ENCODE results near the gene PICK1. TPM values are rescaled to one million over a fixed set of nuclear protein-coding genes. Genes with fewer than 3 reads are reported as not detected.

PICK1 gene
- total RNA-seq, 1 experiment from 2014 or later, result 26.6 TPM

DNA sequence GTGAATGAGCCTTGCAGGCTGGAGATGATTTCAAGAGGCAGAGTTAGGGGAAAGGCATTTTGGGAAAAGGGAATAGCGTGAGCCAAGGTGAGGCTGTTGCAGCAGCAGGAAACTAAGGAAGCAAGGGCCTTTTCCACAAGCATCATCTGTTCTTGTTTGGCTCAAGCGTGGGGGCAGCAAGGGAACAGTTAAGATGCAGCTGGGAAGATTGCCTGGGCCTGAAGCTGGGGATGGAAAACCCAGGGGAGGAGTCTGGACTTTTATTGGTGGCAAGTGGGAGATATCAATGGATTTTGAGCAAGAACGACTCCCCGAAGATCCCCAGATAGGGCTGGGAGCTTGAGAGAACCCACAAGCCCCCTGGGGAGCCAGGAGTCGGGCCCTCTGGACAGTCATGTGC, 27.3 kb upstream of the PICK1 start:
- DNase-seq (ENCODE audit: low spot score), result no peak
- H3K27me3 ChIP-seq (replicated peaks; ENCODE audit: insufficient read depth, low read depth, low read length, poor library complexity), result no peaks in the 10 kb centered on the region
- BruUV-seq (replicated peaks), result no TSS peak
- CTCF ChIA-PET, result no interaction called here
- POLR2A ChIA-PET (ENCODE audit: low non-redundant PET), result no interaction called here
- no peaks in the 10 kb centered on the region for H3K36me3 ChIP-seq (ENCODE audit: insufficient read depth, low read length, poor library complexity, severe bottlenecking)
- TF ChIP-seq EZH2 (IDR thresholded peaks at IDR 0.05; ENCODE audit: borderline replicate concordance, low read depth, low read length, poor library complexity, severe bottlenecking), result no peak
- TF ChIP-seq, protein P1, sequence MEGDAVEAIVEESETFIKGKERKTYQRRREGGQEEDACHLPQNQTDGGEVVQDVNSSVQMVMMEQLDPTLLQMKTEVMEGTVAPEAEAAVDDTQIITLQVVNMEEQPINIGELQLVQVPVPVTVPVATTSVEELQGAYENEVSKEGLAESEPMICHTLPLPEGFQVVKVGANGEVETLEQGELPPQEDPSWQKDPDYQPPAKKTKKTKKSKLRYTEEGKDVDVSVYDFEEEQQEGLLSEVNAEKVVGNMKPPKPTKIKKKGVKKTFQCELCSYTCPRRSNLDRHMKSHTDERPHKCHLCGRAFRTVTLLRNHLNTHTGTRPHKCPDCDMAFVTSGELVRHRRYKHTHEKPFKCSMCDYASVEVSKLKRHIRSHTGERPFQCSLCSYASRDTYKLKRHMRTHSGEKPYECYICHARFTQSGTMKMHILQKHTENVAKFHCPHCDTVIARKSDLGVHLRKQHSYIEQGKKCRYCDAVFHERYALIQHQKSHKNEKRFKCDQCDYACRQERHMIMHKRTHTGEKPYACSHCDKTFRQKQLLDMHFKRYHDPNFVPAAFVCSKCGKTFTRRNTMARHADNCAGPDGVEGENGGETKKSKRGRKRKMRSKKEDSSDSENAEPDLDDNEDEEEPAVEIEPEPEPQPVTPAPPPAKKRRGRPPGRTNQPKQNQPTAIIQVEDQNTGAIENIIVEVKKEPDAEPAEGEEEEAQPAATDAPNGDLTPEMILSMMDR (conservative IDR thresholded peaks at IDR 0.05; ENCODE audit: low read depth, low read length), result no peak
- H3K27ac ChIP-seq (ENCODE audit: low read depth, low read length, poor library complexity, severe bottlenecking), result no peak overlapping the region
- peaks cover 8% of the 10 kb centered on the region for H3K4me1 ChIP-seq (ENCODE audit: insufficient read depth, low read length, poor library complexity, severe bottlenecking)
- intact Hi-C loops (cut with micrococcal nuclease; ENCODE audit: unreplicated experiment), result no loop called here
- no peaks in the 10 kb centered on the region for H3K9me3 ChIP-seq (ENCODE audit: low read depth, low read length, poor library complexity, severe bottlenecking)
- H3K4me3 ChIP-seq (ENCODE audit: low read depth, low read length, poor library complexity, severe bottlenecking), result no peak overlapping the region

DNA sequence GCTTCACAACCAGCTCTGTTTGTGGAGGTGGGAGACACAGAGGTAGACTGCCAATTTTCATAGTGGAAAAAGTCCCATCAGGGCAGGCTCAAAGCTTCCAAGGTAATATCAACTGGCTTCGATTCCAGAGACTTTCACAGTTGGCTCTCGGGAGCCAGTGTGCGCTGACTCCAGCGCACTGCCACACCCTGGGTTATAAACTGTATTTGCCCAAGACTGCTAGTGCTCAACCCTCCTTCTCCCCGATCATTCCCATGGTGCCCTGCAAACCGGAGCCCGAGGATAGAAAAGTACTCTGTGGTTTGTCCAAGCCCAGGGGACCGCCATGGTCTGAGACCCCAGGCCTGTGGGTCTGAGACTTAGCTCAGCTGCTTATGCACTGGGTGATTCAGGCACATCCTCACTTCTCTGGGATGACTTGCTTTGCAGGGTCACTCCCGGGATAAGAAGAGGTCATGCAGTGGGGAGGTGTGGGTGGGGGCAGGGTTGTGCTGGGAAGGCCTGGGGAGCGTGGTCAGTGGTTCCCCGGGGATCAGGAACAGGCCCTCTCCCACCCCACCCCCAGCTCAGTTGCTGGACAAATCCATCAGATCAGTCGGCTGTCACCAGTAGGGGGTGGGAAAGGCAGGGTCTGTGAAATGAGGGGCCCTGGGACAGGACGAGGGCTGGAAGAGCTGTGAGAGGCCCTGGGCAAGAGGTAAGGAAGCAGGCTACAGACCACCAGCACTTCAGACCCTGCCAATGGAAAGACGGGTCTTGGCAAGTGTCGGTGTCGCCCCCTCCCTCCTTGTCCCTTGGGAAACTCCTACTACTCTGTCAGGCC, 26.7 kb upstream of the PICK1 start:
- H3K36me3 ChIP-seq (ENCODE audit: insufficient read depth, low read length, poor library complexity, severe bottlenecking), result no peaks in the 10 kb centered on the region
- no peak for DNase-seq (ENCODE audit: low spot score)
- H3K4me1 ChIP-seq (ENCODE audit: insufficient read depth, low read length, poor library complexity, severe bottlenecking), result peaks cover 8% of the 10 kb centered on the region
- no peak overlapping the region for H3K4me3 ChIP-seq (ENCODE audit: low read depth, low read length, poor library complexity, severe bottlenecking)
- H3K27me3 ChIP-seq (replicated peaks; ENCODE audit: insufficient read depth, low read depth, low read length, poor library complexity), result no peaks in the 10 kb centered on the region
- intact Hi-C loops (cut with micrococcal nuclease; ENCODE audit: unreplicated experiment), result no loop called here
- ChIA-PET POLR2A (ENCODE audit: low non-redundant PET) (no interaction called here), CTCF (no interaction called here)
- BruUV-seq (replicated peaks), result no TSS peak
- H3K9me3 ChIP-seq (ENCODE audit: low read depth, low read length, poor library complexity, severe bottlenecking), result no peaks in the 10 kb centered on the region
- no peak for TF ChIP-seq EZH2 (IDR thresholded peaks at IDR 0.05; ENCODE audit: borderline replicate concordance, low read depth, low read length, poor library complexity, severe bottlenecking)
- TF ChIP-seq, protein P1 (conservative IDR thresholded peaks at IDR 0.05; ENCODE audit: low read depth, low read length), result no peak
- no peak overlapping the region for H3K27ac ChIP-seq (ENCODE audit: low read depth, low read length, poor library complexity, severe bottlenecking)

DNA sequence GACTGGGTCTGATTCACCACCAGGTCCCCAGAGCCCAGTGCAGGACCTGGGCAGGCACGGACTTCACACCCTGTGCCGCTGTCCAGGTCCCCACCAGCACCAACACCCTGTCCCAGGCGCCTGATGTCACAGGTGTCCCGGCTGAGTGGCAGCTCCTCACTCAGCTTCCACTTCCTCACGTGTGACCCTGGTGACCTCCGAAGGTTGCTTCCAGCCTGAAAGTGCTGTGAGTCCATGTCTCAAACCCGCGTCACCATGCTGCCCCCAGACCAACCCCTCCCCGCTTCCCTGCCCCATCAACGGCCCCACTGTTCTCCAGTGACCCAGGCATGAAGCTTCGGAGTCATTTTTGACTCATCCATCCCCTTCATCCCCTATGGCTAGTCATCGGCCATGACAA, 25.7 kb upstream of the PICK1 start:
- H3K4me1 ChIP-seq (ENCODE audit: insufficient read depth, low read length, poor library complexity, severe bottlenecking), result peaks cover 8% of the 10 kb centered on the region
- no peak for DNase-seq (ENCODE audit: low spot score)
- TF ChIP-seq EZH2 (IDR thresholded peaks at IDR 0.05; ENCODE audit: borderline replicate concordance, low read depth, low read length, poor library complexity, severe bottlenecking), result no peak
- TF ChIP-seq, protein P1 (conservative IDR thresholded peaks at IDR 0.05; ENCODE audit: low read depth, low read length), result no peak
- H3K9me3 ChIP-seq (ENCODE audit: low read depth, low read length, poor library complexity, severe bottlenecking), result no peaks in the 10 kb centered on the region
- ChIA-PET CTCF (no interaction called here), POLR2A (ENCODE audit: low non-redundant PET) (no interaction called here)
- no peak overlapping the region for H3K27ac ChIP-seq (ENCODE audit: low read depth, low read length, poor library complexity, severe bottlenecking)
- intact Hi-C loops (cut with micrococcal nuclease; ENCODE audit: unreplicated experiment), result no loop called here
- H3K4me3 ChIP-seq (ENCODE audit: low read depth, low read length, poor library complexity, severe bottlenecking), result no peak overlapping the region
- H3K27me3 ChIP-seq (replicated peaks; ENCODE audit: insufficient read depth, low read depth, low read length, poor library complexity), result no peaks in the 10 kb centered on the region
- H3K36me3 ChIP-seq (ENCODE audit: insufficient read depth, low read length, poor library complexity, severe bottlenecking), result no peaks in the 10 kb centered on the region
- no TSS peak for BruUV-seq (replicated peaks)

All from A673 (cell line).